Measurements from ENCODE around the gene PNLIPRP3.

The PNLIPRP3 gene

DNA sequence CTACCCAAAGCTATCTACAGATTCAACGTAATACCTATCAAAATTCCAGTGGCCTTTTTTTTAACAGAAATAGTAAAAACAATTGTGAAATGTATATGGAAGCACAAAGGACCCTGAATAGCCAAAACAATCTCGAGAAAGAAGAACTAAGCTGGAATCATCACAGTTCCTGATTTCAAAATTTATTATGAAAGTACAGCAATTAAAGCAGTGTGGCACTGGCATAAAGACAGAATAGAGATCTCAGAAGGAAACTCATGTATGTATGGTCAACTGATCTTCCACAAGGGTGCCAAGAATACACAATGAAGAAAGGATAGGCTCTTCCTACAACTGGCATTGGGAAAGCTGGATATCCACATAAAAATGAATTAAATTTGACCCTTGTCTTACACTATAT, 23.2 kb downstream of the PNLIPRP3 start:
- DNase-seq (ENCODE audit: low read depth) = no peak
- TF ChIP-seq, protein P1, sequence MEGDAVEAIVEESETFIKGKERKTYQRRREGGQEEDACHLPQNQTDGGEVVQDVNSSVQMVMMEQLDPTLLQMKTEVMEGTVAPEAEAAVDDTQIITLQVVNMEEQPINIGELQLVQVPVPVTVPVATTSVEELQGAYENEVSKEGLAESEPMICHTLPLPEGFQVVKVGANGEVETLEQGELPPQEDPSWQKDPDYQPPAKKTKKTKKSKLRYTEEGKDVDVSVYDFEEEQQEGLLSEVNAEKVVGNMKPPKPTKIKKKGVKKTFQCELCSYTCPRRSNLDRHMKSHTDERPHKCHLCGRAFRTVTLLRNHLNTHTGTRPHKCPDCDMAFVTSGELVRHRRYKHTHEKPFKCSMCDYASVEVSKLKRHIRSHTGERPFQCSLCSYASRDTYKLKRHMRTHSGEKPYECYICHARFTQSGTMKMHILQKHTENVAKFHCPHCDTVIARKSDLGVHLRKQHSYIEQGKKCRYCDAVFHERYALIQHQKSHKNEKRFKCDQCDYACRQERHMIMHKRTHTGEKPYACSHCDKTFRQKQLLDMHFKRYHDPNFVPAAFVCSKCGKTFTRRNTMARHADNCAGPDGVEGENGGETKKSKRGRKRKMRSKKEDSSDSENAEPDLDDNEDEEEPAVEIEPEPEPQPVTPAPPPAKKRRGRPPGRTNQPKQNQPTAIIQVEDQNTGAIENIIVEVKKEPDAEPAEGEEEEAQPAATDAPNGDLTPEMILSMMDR (IDR thresholded peaks at IDR 0.05; ENCODE audit: insufficient read depth, low read depth, low read length, missing control alignments) = no peak
- no peak overlapping the region for H3K4me3 ChIP-seq (ENCODE audit: low read depth, low read length)

DNA sequence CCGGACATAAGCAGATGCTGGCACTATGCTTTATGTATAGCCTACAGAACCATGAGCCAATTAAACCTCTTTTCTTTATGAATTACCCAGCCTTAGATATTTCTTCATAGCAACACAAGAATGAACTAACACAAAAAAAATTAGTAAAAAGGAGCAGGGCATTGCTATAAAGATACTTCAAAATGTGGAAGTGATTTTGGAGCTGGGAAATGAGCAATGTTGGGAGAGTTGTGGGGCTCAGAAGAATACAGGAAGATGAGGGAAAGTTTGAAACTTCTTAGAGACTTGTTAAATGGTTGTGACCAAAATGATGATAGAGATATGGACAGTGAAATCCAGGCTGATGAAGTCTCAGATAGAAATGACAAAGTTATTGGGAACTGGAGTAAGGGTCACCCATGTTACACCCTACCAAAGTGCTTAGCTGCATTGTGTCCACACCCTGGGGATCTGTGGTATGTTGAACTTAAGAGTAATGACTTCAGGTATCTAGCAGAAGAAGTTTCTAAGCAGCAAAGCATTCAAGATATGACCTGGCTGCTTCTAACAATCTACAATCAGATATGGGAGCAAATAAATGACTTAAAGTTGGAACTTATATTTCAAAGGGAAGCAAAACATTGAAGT, 24.2 kb downstream of the PNLIPRP3 start:
- no peak for DNase-seq (ENCODE audit: low read depth)
- H3K4me3 ChIP-seq (ENCODE audit: low read depth, low read length) = no peak overlapping the region
- TF ChIP-seq, protein P1 (IDR thresholded peaks at IDR 0.05; ENCODE audit: insufficient read depth, low read depth, low read length, missing control alignments) = no peak

GRCh38 chr10:116452338-116452720, 24.7 kb downstream of the PNLIPRP3 start:
- no peak overlapping the region for H3K4me3 ChIP-seq (ENCODE audit: low read depth, low read length)
- DNase-seq (ENCODE audit: low read depth) = no peak
- TF ChIP-seq, protein P1 (IDR thresholded peaks at IDR 0.05; ENCODE audit: insufficient read depth, low read depth, low read length, missing control alignments) = no peak

DNA sequence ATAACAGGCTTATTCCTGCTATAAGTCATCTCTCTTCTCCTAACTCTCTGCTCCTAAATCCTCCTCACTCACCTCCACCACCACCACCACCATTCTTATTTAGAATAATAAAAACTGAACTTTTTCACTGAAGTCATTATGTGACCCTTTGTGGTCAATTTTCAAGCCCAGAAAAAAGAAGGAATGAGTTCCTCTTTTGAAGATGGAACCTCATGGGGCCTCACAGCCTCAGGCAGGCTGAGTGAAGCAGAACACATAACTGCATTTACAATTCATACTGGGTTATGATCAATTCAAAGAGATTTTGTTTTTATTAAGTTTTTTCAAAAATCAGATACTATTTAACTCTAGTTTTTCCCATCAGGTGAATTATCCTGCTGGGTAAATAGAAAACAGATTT, 29.8 kb downstream of the PNLIPRP3 start:
- no peak for DNase-seq (ENCODE audit: low read depth)
- no peak overlapping the region for H3K4me3 ChIP-seq (ENCODE audit: low read depth, low read length)
- TF ChIP-seq, protein P1 (IDR thresholded peaks at IDR 0.05; ENCODE audit: insufficient read depth, low read depth, low read length, missing control alignments) = no peak

- DNase-seq (ENCODE audit: low read depth) = no peak
- no peak overlapping the region for H3K4me3 ChIP-seq (ENCODE audit: low read depth, low read length)
- TF ChIP-seq, protein P1 (IDR thresholded peaks at IDR 0.05; ENCODE audit: insufficient read depth, low read depth, low read length, missing control alignments) = no peak
These were observed 32.6 kb downstream of the PNLIPRP3 start for GRCh38 chr10:116460219-116460618.

DNA sequence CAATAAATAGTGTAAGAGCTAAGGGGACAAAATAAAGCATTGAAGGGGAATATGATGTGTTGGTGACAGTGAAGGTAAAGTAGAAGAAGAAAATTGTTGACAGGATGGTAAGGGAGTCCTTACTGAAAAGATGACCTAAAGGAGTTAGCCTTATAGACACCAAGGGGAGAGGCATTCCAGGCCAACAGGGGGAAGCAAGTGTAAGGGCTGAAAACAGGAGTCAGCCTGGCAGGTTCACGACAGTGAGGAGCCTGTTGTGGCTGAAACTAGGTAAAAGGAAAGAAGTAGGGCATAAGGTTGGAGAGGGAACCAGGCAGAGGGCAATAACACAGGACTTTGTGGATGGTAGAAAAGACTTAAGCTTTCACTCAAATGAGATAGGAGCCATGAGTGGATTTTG, 34.0 kb downstream of the PNLIPRP3 start:
- no peak overlapping the region for H3K4me3 ChIP-seq (ENCODE audit: low read depth, low read length)
- no peak for DNase-seq (ENCODE audit: low read depth)
- TF ChIP-seq, protein P1 (IDR thresholded peaks at IDR 0.05; ENCODE audit: insufficient read depth, low read depth, low read length, missing control alignments) = no peak

DNA sequence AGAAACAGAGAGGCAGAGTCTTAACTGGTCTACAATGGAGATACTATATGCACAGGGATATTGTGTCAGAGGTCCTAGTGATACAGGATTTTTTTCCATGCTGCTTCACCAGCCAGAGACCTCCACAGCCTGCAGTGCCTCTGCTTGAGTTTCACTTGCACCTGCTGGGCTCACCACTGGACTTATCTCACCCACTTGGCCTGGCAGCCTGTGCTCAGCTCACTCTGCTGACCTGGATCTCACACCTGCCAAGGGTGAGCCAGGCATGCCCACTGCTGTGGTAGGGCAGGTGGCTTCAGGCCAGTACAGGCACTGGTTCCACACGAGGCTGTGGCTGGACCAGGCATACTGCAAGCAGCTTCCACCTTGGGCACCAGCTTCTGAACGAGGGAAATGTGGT, 36.6 kb downstream of the PNLIPRP3 start:
- TF ChIP-seq, protein P1 (IDR thresholded peaks at IDR 0.05; ENCODE audit: insufficient read depth, low read depth, low read length, missing control alignments) = no peak
- DNase-seq (ENCODE audit: low read depth) = no peak
- no peak overlapping the region for H3K4me3 ChIP-seq (ENCODE audit: low read depth, low read length)

All from GM12865 (cell line).